Right lobe of liver (tissue), 4 donors: ENCODE measurements around the gene LRIT3.

Experiments used
- POLR2A ChIP-seq: fragments of 450-650 bp; IDR thresholded peaks from one replicate; pipeline ENCODE4 v1.6.1; 2017; ENCODE audit warnings: antibody characterized with exemption, mild to moderate bottlenecking
- TF ChIP-seq, protein P1 (sequence below), 4 donors: fragments of 200-600 bp in 3 of 4; fragments of 450-650 bp in 1 of 4; IDR thresholded peaks; one replicate each; pipeline versions ENCODE4 v1.5.1 to v1.8.0; 2016 to 2022; ENCODE audit warnings: antibody characterized with exemption in 4 of 4, mild to moderate bottlenecking in 2 of 4
- donor health status: DM: no; HTN: no; CAD: no.
- donor health status: DM: no; HTN: no; CAD: no.
- donor health status: DM: no; HTN: yes; CAD: no.

GRCh38 chr4:109861271-109861670 is 13.4 kb downstream of the LRIT3 start:
- TF ChIP-seq, protein P1, sequence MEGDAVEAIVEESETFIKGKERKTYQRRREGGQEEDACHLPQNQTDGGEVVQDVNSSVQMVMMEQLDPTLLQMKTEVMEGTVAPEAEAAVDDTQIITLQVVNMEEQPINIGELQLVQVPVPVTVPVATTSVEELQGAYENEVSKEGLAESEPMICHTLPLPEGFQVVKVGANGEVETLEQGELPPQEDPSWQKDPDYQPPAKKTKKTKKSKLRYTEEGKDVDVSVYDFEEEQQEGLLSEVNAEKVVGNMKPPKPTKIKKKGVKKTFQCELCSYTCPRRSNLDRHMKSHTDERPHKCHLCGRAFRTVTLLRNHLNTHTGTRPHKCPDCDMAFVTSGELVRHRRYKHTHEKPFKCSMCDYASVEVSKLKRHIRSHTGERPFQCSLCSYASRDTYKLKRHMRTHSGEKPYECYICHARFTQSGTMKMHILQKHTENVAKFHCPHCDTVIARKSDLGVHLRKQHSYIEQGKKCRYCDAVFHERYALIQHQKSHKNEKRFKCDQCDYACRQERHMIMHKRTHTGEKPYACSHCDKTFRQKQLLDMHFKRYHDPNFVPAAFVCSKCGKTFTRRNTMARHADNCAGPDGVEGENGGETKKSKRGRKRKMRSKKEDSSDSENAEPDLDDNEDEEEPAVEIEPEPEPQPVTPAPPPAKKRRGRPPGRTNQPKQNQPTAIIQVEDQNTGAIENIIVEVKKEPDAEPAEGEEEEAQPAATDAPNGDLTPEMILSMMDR (IDR thresholded peaks at IDR 0.05), result no peak
- TF ChIP-seq POLR2A, result no peak
